A549 treated with ZK216348 at 1 μM for 4 hours (cell line): ENCODE measurements around the gene PALM. TPM values are rescaled to one million over a fixed set of nuclear protein-coding genes. Genes with fewer than 3 reads are reported as not detected.

Experiments
- total RNA-seq: library from RNA; stranded (reverse); fragments of 200-300 nt; extraction: Qiagen RNA extraction; gene quantifications from 5 replicates; pipeline ENCODE4 v1.2.3, GENCODE V29; 2022; ENCODE audit warnings: low read depth

Gene PALM, protein sequence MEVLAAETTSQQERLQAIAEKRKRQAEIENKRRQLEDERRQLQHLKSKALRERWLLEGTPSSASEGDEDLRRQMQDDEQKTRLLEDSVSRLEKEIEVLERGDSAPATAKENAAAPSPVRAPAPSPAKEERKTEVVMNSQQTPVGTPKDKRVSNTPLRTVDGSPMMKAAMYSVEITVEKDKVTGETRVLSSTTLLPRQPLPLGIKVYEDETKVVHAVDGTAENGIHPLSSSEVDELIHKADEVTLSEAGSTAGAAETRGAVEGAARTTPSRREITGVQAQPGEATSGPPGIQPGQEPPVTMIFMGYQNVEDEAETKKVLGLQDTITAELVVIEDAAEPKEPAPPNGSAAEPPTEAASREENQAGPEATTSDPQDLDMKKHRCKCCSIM
- total RNA-seq = 9.7 to 17.2 TPM (median 14.3 TPM) in 5 replicates

GRCh38 chr19:708154-709143, at the start of gene PALM:
PALM (plus strand) TSS chr19:708935; CDS start chr19:709147, 212 bp downstream.

GRCh38 chr19:662962-663681, 45.6 kb upstream of the PALM start, which contains the start of gene RNF126:
RNF126 (minus strand) TSS chr19:663214; CDS start chr19:663121, 93 bp downstream.

GRCh38 chr19:676339-677105, 32.2 kb upstream of the PALM start, which contains the start of gene FSTL3:
FSTL3 (plus strand) TSS chr19:676392; CDS start chr19:676424, 32 bp downstream.

DNA sequence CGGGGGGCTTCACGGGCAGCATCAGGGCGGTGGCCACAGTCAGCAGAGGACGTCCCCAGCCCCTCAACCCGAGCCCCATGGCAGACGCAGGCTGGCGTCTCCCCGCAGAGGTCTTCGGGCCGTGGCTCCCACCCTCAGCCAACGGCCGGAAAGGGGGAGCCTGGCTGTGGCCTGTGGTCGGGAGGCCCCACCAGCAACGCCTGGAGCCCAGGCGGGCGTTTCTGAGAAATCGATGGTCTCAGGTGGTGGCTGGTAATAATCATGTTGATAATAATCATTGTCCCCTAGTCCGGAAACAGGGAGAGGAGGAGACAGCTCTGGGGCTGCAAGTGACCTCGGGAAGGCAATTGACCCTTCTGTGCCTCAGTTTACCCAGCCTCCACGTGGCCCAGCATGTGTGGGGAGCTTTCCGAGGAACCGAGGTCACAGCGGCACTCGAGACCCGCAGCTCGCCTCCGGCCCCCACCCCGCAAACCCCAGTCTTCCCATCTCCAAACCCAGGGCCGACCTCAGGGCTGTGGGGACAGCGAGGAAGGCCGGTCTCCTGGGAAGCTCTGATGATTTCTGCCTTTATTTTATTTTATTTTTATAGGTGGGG, 13.3 kb upstream of the PALM start, which contains the start of gene PRSS57:
PRSS57 (minus strand) TSS at position 101 of the 598 bp plus-strand sequence; CDS start at position 79, 22 bp downstream.

GRCh38 chr19:750640-751423, 42.1 kb downstream of the PALM start, which contains the start of gene MISP:
MISP (plus strand) TSS chr19:751112; CDS start chr19:756947, 5,835 bp downstream.

DNA sequence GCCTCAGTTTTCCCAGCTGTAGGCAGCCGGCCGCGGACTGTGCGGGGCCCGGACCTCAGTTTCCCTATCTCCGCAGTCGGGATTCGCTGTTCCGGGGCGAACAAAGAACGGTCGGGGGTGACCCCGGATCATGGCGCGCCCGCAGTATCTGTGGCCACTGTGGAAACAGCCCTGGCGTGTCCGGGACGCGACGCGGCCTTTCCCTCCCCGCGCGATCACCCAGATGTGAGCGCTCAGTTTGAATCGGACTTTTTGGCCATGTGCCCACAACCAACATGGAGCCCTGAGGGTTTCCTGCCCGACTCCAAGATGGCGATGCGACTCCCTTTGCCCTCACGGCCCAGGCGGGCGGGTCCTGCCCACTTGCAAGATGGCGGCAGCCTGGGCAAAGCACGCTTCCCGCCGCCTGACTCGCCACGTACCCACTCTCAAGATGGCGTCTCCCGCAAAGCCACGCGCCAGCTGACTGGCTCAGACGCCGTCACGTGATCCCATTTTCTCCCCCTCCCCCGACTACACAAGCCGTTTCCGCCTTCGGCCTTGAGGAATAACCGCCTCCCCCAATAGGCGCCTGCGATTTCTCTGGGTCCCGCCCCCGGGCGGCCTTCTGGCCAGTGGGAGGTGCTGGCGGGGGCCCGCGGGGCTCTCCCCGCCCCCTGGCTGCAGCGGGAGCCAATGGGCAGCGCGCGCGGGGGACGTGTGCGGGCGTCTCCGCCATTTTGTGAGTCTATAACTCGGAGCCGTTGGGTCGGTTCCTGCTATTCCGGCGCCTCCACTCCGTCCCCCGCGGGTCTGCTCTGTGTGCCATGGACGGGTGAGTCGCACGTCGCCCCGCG, 88.2 kb downstream of the PALM start, which contains the start of gene PTBP1:
PTBP1 (plus strand) TSS at position 761 of the 836 bp plus-strand sequence; CDS start at position 807, 46 bp downstream.

Other genes with a start within 250 kb of the PALM start
- gene SHC2, start 247.9 kb upstream of the PALM start, total RNA-seq = 0.58 to 1.2 TPM (median 1.0 TPM) in 5 replicates
- 0.18 to 0.51 TPM (median 0.31 TPM) in 4 of 5 replicates, not detected in the other for gene MADCAM1, start 212.4 kb upstream of the PALM start, total RNA-seq
- 7.6 to 22.9 TPM (median 18.8 TPM) in 5 replicates for gene TPGS1, start 201.4 kb upstream of the PALM start, total RNA-seq
- gene CDC34, start 177.2 kb upstream of the PALM start, total RNA-seq = 53.3 to 112 TPM (median 108 TPM) in 5 replicates
- 0.28 to 0.63 TPM (median 0.43 TPM) in 4 of 5 replicates, not detected in the other for gene GZMM, start 164.9 kb upstream of the PALM start, total RNA-seq
- gene BSG, start 136.3 kb upstream of the PALM start, total RNA-seq = 506 to 741 TPM (median 712 TPM) in 5 replicates
- 20.5 to 50.9 TPM (median 41.7 TPM) in 5 replicates for gene HCN2, start 119.1 kb upstream of the PALM start, total RNA-seq
- gene POLRMT, start 75.4 kb upstream of the PALM start, total RNA-seq = 68.8 to 114 TPM (median 109 TPM) in 5 replicates
- gene FGF22, start 69.1 kb upstream of the PALM start, total RNA-seq = 0.21 to 1.0 TPM (median 0.87 TPM) in 5 replicates
- gene RNF126, start 45.7 kb upstream of the PALM start, total RNA-seq = 47.8 to 75.4 TPM (median 73.2 TPM) in 5 replicates
- gene FSTL3, start 32.5 kb upstream of the PALM start, total RNA-seq = 142 to 260 TPM (median 223 TPM) in 5 replicates
- gene PRSS57, start 13.5 kb upstream of the PALM start, total RNA-seq = not detected in 5 replicates
- gene MISP, start 42.2 kb downstream of the PALM start, total RNA-seq = 57.6 to 105 TPM (median 93.9 TPM) in 5 replicates
- 198 to 222 TPM (median 215 TPM) in 5 replicates for gene PTBP1, start 88.5 kb downstream of the PALM start, total RNA-seq
- gene PLPPR3, start 113.0 kb downstream of the PALM start, total RNA-seq = 1.2 to 7.0 TPM (median 5.6 TPM) in 5 replicates
- gene AZU1, start 118.9 kb downstream of the PALM start, total RNA-seq = 0.26 to 0.27 TPM in 2 of 5 replicates, not detected in the others
- gene PRTN3, start 132.1 kb downstream of the PALM start, total RNA-seq = 0.24 to 0.64 TPM (median 0.34 TPM) in 3 of 5 replicates, not detected in the others
- 0.15 to 0.16 TPM in 2 of 5 replicates, not detected in the others for gene ELANE, start 143.4 kb downstream of the PALM start, total RNA-seq
- 5.8 to 25.7 TPM (median 20.6 TPM) in 5 replicates for gene CFD, start 150.7 kb downstream of the PALM start, total RNA-seq
- gene MED16, start 184.3 kb downstream of the PALM start, total RNA-seq = 11.8 to 23.9 TPM (median 23.1 TPM) in 5 replicates
- gene RNU6-9, start 184.5 kb downstream of the PALM start, total RNA-seq = not detected in 5 replicates
- gene R3HDM4, start 204.3 kb downstream of the PALM start, total RNA-seq = 23.4 to 55.9 TPM (median 41.8 TPM) in 5 replicates
- 0.21 to 0.62 TPM (median 0.42 TPM) in 4 of 5 replicates, not detected in the other for gene KISS1R, start 208.4 kb downstream of the PALM start, total RNA-seq
- 3.3 to 8.5 TPM (median 7.0 TPM) in 5 replicates for gene ARID3A, start 217.1 kb downstream of the PALM start, total RNA-seq